Psoas muscle (tissue), 8 donors: ENCODE results near the gene TROAP. TPM values are rescaled to one million over a fixed set of nuclear protein-coding genes. Genes with fewer than 3 reads are reported as not detected.
"Not testable (repeated sequence)": the region's sequence is repeated elsewhere in the genome, so short reads cannot be mapped to it uniquely, and the experiment has no call there.

ENCODE experiments used
- ATAC-seq, 4 donors: fragments of 200-7000 bp; cut with Tn5 transposase; one replicate each; pipeline ENCODE4 v1.9.1; 2020; ENCODE audit warnings: moderate library complexity in 3 of 4, mild to moderate bottlenecking in 2 of 4
- DNase-seq, 2 donors: peaks; one replicate each; pipeline ENCODE4 v3.0.0-alpha.2; 2020
- H3K27ac ChIP-seq: fragments of 200-600 bp; one replicate; pipeline ENCODE4 v1.8.0; 2022
- H3K27me3 ChIP-seq, 3 donors: fragments of 200-600 bp in 1 of 3; one replicate each; pipeline versions ENCODE4 v1.6.1 to v1.8.0; 2013 to 2022; ENCODE audit warnings: low read length in 2 of 3, mild to moderate bottlenecking in 2 of 3, moderate library complexity in 1 of 3; ENCODE audit not compliant: insufficient read depth in 3 of 3
- H3K36me3 ChIP-seq, 2 donors: fragments of 200-600 bp in 1 of 2; one replicate each; pipeline versions ENCODE4 v1.6.1 to v1.8.0; 2013 to 2022; ENCODE audit warnings: low read depth in 1 of 2, mild to moderate bottlenecking in 1 of 2, moderate library complexity in 1 of 2; ENCODE audit not compliant: insufficient read depth in 1 of 2
- H3K4me1 ChIP-seq: fragments of 200-600 bp; one replicate; pipeline ENCODE4 v1.8.0; 2022
- H3K4me3 ChIP-seq: fragments of 200-600 bp; one replicate; pipeline ENCODE4 v1.8.0; 2022; ENCODE audit warnings: mild to moderate bottlenecking
- H3K9me3 ChIP-seq: fragments of 200-600 bp; one replicate; pipeline ENCODE4 v1.8.0; 2022
- WGBS, 3 donors: extraction: QIAGEN DNeasy Blood & Tissue Kit; methylation state at CpG; one replicate each; pipeline versions ENCODE4 v1.1.6 to v1.1.7; 2013; 5-methylcytosine and 5-hydroxymethylcytosine counted together
- intact Hi-C, 2 donors: fragments of 100-400 bp; cut with DNase I; formaldehyde crosslinking; loops; one replicate each; pipeline versions ENCODE4 v1.11.0 to v1.14.2; 2022
- polyA plus RNA-seq, 3 donors: library from polyadenylated mRNA; stranded (reverse); fragments of 200-250 nt; gene quantifications; one replicate each; pipeline ENCODE4 v1.2.3, GENCODE V29; 2013
- total RNA-seq, 4 donors: library from RNA; stranded (reverse); fragmentation: NEBNext Ultra II Directional in 2 of 4; extraction: Animal tissue kit (Norgen Biotek cat#: 25700) in 2 of 4; gene quantifications; one replicate each; pipeline versions ENCODE4 v1.2.1 to v1.2.4, GENCODE V29; 2021 to 2023
- TF ChIP-seq, protein P1 (sequence below): fragments of 200-600 bp; IDR thresholded peaks from one replicate; pipeline ENCODE4 v1.8.0; 2022; ENCODE audit warnings: antibody characterized with exemption
- donor health status: healthy with polysubstance abuse.
- donor health status: DM: no; HTN: no; CAD: no; lungs with moderate emphysema.
- donor health status: Bipolar disorder and iron deficiency.
- donor health status: healthy.
- donor health status: DM: yes; HTN: yes; CAD: no.
- donor health status: DM: no; HTN: no; CAD: no.
- donor health status: DM: no; HTN: no; CAD: no.
- donor health status: DM: yes; HTN: yes; CAD: no.

The TROAP gene
- total and polyA plus RNA-seq, 7 donors = 0.07 to 0.48 (median 0.36) TPM; not detected in 2

DNA sequence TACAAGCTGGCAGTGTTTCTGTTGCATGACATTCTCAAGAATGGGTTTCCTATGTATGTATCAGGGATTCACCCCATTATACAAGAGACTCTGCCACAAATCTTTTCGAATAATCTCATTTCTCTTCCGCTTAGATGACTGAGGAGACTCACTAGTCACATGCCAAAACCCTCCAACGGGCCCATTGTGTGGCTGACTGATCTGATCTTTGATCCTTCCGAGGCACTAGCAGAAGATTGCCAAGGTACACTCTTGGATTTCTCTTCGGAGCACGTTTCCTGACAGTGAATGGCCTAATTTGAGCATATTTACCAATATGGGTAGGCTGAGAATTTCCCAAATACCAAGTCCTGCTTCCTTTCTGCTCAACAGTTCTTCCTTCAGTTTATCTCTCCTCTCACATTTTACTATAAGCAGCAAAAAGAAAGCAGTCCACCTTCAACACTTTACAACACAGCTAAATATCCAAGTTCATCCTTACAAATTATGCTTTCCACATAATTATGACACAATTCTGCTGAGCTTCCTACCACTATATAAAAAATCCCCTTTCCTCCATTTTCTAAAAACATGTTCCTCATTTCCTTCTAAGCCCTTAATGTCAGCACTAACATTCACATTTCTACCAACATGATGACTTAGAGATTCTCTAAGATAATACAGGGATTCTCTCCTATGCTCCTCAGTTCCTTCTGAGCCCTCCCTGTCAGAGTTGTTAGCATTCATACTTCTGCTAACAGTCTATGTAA is 17.1 kb upstream of the TROAP start:
- TF ChIP-seq, protein P1, sequence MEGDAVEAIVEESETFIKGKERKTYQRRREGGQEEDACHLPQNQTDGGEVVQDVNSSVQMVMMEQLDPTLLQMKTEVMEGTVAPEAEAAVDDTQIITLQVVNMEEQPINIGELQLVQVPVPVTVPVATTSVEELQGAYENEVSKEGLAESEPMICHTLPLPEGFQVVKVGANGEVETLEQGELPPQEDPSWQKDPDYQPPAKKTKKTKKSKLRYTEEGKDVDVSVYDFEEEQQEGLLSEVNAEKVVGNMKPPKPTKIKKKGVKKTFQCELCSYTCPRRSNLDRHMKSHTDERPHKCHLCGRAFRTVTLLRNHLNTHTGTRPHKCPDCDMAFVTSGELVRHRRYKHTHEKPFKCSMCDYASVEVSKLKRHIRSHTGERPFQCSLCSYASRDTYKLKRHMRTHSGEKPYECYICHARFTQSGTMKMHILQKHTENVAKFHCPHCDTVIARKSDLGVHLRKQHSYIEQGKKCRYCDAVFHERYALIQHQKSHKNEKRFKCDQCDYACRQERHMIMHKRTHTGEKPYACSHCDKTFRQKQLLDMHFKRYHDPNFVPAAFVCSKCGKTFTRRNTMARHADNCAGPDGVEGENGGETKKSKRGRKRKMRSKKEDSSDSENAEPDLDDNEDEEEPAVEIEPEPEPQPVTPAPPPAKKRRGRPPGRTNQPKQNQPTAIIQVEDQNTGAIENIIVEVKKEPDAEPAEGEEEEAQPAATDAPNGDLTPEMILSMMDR = no peak

DNA sequence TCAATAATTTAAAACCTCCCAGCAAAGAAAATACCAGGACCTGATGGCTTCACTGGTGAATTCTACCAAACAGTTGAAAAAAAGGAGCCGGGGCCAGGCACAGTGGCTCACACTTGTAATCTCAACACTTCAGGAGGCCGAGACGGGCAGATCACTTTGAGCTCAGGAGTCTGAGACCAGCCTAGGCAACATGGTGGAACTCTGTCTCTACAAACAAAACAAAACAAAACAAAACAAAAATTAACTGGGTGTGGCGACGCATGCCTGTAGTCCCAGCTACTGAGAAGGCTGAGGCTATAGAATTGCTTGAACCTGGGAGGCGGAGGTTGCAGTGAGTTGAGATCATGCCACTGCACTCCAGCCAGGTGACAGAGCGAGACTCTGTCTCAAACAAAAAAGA is 13.7 kb upstream of the TROAP start:
- intact Hi-C loops = no loop called here
- TF ChIP-seq, protein P1 = no peak
- Histone ChIP-seq H3K4me1 (no peaks in the 10 kb centered on the region), H3K27me3 (peaks cover 0 to 4% (median 0%) of the 10 kb centered on the region in 3 donors), H3K27ac (no peak overlapping the region), H3K36me3 (no peaks in the 10 kb centered on the region), H3K4me3 (no peak overlapping the region), H3K9me3 (no peaks in the 10 kb centered on the region)
- ATAC-seq = no peak
- no peak for DNase-seq
- 83 to 93% (median 85%) methylated on average over 7 of the region's 7 CpGs for WGBS, 3 donors

More for the DNA sequence above, 17.1 kb upstream of the TROAP start:
- ATAC-seq (no peak), DNase-seq (no peak)
- 78 to 83% (median 82%) methylated on average over 6 of the region's 6 CpGs for WGBS, 3 donors
- Histone ChIP-seq H3K27ac (no peak overlapping the region), H3K27me3 (peaks cover 0 to 21% (median 0%) of the 10 kb centered on the region in 3 donors), H3K4me3 (no peak overlapping the region), H3K9me3 (no peaks in the 10 kb centered on the region), H3K4me1 (no peaks in the 10 kb centered on the region), H3K36me3 (no peaks in the 10 kb centered on the region)
- intact Hi-C loops = no loop called here

DNA sequence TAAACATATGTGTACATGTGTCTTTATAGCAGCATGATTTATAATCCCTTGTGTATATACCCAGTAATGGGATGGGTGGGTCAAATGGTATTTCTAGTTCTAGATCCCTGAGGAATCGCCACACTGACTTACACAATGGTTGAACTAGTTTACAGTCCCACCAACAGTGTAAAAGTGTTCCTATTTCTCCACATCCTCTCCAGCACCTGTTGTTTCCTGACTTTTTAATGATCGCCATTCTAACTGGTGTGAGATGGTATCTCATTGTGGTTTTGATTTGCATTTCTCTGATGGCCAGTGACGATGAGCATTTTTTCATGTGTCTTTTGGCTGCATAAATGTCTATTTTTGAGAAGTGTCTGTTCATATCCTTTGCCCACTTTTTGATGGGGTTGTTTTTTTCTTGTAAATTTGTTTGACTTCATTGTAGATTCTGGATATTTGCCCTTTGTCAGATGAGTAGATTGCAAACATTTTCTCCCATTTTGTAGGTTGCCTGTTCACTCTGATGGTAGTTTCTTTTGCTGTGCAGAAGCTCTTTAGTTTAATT is 12.5 kb upstream of the TROAP start:
- WGBS, 3 donors = 58 to 67% (median 60%) methylated on average over 2 of the region's 3 CpGs
- H3K36me3 ChIP-seq, H3K27ac ChIP-seq, DNase-seq, H3K27me3 ChIP-seq, H3K9me3 ChIP-seq, ATAC-seq, intact Hi-C loops, H3K4me3 ChIP-seq, H3K4me1 ChIP-seq: not testable (repeated sequence)

DNA sequence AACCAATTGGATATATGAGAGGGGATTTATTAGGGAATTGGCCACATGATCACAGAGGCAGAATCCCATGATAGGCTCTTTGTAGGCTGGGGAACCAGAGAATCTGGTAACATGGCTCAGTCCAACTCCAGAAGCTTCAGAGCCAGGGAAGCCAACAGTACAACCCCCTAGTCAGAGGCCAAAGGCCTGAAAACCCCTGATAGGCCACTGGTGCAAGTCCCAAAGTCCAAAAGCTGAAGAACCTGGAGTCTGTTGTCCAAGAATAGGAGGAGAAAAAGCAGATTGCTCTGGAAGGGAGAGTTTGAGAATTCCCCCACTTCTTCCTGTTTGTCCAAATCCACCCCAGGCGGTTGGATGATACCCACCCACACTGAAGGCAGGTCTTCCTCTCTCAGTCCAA is 8.2 kb upstream of the TROAP start:
- Histone ChIP-seq H3K27ac (no peak overlapping the region), H3K27me3 (no peaks in the 10 kb centered on the region), H3K4me1 (no peaks in the 10 kb centered on the region), H3K36me3 (no peaks in the 10 kb centered on the region), H3K4me3 (no peak overlapping the region), H3K9me3 (no peaks in the 10 kb centered on the region)
- intact Hi-C loops = no loop called here
- TF ChIP-seq, protein P1 = no peak
- ATAC-seq = no peak
- DNase-seq = no peak
- WGBS, 3 donors = 71 to 92% (median 88%) methylated on average over 1 of the region's 1 CpG

DNA sequence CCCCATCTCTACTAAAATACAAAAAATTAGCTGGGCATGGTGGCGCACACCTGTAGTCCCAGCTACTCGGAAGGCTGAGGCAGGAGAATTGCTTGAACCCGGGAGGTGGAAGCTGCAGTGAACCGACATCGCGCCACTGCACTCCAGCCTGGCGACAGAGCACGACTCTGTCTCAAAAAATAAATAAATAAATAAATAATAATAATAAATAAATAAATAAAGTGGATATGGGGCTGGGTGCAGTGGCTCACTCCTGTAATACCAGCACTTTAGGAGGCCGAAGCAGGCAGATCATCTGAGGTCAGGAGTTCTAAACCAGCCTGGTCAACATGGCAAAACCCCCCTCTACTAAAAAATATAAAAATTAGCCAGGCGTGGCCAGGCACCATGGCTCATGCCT is 5.9 kb upstream of the TROAP start:
- H3K4me3 ChIP-seq, H3K27me3 ChIP-seq, intact Hi-C loops, H3K4me1 ChIP-seq, DNase-seq, ATAC-seq, H3K27ac ChIP-seq, H3K9me3 ChIP-seq, H3K36me3 ChIP-seq: not testable (repeated sequence)
- 94 to 96% (median 96%) methylated on average over 10 of the region's 10 CpGs for WGBS, 3 donors

DNA sequence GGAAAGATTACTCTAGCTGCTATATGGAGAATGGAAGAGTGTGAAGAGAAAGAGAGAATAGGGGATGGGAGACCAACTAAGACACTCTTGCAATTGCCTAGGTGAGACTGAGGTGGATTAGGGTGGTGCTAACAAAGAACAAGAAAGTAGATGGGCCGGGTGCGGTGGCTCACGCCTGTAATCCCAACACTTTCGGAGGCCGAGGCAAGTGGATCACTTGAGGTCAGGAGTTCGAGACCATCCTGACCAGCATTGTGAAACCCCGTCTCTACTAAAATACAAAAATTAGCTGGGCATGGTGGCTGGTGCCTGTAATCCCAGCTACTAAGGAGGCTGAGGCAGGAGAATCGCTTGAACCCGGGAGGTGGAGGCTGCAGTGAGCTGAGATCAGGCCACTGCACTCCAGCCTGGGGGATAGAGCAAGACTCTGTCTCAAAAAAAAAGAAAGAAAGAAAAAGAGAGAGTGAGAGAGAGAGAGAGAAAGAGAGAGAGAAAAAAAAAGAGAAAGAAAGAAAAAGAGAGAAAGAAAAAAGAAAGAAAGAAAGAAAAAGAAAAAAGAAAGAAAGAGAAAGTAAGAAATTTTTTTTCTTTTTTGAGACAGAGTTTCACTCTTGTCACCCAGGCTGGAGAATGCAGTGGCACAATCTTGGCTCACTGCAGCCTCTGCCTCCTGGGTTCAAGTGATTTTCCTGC is 2.5 kb upstream of the TROAP start:
- H3K4me3 ChIP-seq, H3K9me3 ChIP-seq, H3K4me1 ChIP-seq, H3K36me3 ChIP-seq, H3K27me3 ChIP-seq, ATAC-seq, intact Hi-C loops, H3K27ac ChIP-seq, DNase-seq: not testable (repeated sequence)
- 91 to 94% (median 92%) methylated on average over 9 of the region's 9 CpGs for WGBS, 3 donors
